Activated CD4-positive, alpha-beta T cell treated with anti-CD3 and anti-CD28 coated beads for 24 hours (primary cell): ENCODE data around the gene ANK3.

Experiments used
- DNase-seq, 2 donors: peaks; one replicate each; pipeline ENCODE4 v3.0.0-alpha.2; 2020; ENCODE audit warnings: low read depth in 2 of 2

ANK3 gene

GRCh38 chr10:60224066-60224705 lies 165.5 kb downstream of the ANK3 start:
- no peak for DNase-seq

DNA sequence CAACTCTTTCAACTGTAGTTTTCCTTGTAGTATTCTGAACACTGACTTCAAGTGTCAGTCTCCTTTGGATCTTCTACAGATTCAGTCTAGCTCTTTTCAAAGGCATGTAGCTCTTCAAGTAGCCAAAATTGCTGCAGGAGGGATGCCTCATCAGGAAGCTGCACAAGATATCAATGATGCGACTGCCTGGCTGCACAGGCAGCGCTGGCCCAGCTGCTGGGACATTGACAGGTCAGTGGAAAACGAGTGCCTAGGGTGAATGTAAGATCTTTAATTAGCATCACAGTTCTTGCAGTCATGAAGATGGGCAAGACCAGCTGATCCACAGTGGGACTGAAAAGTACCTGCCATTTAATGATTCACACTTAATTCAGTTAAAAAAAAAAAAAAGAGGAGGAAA lies 167.6 kb downstream of the ANK3 start:
- no peak for DNase-seq

DNA sequence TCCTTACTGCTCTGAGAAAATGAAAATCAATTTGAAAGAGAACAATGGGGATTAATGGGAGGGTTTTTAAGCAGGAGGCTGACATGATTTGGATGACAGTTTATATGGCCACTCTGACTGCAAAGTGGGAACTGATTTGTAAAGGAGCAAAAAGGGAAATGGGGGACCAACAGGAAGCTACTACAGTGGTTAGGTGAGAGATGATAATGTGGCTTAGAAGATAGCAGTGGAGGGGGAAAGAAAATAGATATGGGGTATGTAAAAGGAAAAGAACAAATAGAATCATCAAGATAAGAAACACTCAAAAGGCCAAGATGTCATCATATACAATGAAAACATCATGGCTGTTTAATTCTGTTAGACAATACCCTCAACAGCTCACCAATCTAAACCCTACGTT lies 177.5 kb downstream of the ANK3 start:
- no peak for DNase-seq

DNA sequence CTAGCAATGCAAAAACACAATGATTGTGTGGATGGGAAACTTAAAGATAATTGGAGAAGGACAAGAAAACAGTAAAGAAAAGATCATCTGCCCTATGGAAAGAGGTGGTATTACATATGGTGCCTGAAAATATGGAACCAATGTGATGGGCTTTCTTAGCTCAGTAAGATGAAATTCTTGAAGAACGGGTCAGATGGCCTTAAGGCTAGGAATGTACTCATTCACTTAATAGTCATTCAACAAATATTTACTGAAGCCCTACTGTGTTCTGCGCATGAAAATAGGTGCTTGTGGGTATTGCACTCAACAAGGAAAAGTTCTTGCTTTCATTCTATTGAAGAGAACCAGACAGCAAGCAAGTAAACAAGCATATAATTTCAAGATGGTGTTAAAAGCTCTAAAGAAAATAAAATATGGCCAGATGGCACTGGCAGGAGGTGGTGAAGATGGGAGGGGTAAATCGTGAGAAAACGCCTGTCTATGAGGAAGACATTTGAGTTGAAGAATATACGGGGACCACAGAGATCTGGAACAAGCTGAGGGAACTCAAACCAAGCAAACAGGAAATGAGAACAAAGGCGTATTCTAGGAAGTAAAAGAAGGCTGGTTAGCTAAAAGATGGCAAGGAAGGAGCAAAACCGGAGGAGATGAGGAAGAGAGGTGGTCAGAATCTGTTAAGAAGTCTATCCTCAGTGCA lies 179.7 kb downstream of the ANK3 start:
- no peak for DNase-seq

- DNase-seq: no peak
These were observed 180.9 kb downstream of the ANK3 start for GRCh38 chr10:60208676-60209269.

GRCh38 chr10:60207894-60208293 lies 181.8 kb downstream of the ANK3 start:
- no peak for DNase-seq

DNA sequence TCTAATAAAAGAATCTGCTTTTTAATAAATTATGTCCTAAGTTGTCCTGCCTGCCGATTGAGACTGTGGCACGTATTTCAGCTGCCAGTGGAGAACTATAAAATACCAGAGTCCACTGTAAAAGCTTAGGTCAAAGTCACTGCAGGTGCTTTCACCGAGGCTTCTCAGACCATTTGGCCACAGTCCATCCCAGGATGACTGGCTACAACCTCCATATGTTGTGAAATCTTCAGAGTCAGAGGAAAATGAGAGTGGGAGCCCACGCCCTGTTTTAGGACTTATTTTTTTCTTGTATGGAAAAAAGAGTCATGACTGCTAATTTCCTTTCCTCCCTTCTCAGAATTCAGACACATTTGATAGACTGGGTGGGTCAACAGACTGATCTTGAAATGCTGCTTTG lies 182.9 kb downstream of the ANK3 start:
- no peak for DNase-seq

DNA sequence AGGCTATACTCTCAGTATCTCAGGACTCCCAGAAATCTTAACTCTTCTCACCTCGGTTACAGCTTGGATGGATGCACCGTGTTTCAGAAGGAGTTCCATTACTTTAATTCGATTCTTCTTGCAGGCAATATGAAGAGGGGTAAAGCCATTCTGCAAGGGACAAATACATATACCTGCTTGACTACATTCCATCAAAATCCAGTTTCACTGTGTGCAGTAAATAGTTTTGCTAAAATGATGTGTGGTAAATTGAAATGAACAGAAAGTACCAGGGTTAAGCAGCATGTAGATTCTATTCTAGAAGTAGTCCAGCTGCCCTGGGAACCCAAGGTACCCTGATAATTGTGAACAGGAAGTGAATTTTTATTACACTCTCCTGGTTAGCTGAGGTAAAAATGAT lies 183.9 kb downstream of the ANK3 start:
- no peak for DNase-seq

GRCh38 chr10:60203993-60204618 lies 185.6 kb downstream of the ANK3 start:
- DNase-seq: no peak

- no peak for DNase-seq
These were observed 189.0 kb downstream of the ANK3 start for GRCh38 chr10:60200682-60201053.

DNA sequence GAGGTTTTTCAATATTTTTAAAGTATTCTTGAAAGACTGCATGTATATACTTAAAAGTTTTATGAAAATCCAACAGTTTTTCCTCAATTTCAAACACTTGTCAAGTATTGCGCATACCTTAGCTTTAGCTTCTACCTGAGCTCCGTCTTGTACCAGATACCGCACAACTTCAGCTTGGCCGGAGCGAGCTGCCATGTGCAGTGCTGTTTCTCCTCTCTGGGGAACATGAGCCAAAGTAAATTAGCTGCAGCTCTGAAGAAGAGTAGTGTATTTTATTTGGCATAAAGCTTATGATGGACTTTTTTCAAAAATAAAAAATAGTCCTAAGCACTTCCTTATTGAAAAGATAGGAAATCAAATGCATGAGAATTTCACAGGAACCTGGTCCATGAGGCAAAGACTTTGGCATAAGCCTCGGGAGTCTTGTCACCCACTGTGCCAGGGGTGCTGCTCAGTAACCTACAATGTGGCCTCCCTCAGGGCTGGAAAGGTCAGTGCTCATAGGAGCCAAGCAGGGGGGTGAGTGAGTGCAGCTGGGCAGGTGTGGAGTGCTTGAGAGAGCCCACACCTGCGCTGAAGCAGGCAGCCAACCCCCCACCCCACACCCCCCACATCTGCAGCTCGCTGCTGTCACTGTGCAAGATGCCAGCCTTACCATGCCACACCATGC lies 189.5 kb downstream of the ANK3 start:
- DNase-seq: no peak

GRCh38 chr10:60197206-60197605 lies 192.5 kb downstream of the ANK3 start:
- DNase-seq: no peak

- DNase-seq: no peak
These were observed 195.3 kb downstream of the ANK3 start for GRCh38 chr10:60194421-60194820.

DNA sequence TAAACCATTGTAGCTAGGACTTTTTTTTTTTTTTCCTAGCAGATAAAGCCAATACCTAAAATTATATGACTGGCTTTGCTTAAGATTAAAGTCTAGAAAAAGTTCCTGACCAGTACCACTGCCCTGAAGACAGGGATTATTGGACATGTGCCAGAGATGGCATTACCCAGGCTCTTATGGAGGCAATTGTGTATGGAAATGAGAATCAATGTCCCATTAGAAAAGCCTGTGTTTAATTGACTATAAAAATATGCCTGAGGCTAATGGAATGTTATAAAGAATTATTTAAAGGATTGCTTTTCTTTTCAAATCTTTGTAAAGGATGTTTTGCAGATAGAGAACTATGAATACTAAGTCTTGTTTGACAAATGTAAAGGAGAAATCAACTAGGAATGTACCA lies 196.7 kb downstream of the ANK3 start:
- DNase-seq: no peak

DNA sequence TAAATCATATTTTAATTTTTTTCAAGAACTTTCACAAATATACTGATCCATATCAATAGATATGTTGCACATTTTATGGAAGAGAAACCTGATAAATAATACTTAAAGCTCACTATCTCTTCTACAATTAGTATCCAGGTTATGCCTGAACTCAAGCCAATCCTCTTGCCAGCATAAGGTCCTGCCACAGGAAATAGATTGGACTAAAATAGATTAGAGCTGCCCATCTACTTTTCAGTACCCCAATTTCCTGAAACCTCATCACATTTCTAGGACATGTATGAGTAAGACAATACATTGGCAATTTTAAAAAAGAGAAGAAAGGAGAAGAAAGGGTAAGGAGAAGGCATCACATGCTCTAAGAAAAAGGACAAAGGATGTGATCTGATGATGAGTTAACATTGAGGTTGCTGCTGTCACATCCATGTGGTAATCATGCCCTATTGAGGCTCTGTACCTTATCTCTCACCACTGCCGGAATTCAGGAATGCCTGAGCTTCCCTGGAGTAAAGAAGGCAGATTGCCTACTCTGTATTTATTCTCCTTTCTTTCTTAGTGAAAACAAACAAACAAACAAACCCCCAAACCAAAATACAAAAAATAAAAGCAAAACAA lies 199.7 kb downstream of the ANK3 start:
- no peak for DNase-seq

GRCh38 chr10:60188548-60188947 lies 201.1 kb downstream of the ANK3 start:
- DNase-seq: no peak

- no peak for DNase-seq
These were observed 202.0 kb downstream of the ANK3 start for GRCh38 chr10:60187691-60188090.

DNA sequence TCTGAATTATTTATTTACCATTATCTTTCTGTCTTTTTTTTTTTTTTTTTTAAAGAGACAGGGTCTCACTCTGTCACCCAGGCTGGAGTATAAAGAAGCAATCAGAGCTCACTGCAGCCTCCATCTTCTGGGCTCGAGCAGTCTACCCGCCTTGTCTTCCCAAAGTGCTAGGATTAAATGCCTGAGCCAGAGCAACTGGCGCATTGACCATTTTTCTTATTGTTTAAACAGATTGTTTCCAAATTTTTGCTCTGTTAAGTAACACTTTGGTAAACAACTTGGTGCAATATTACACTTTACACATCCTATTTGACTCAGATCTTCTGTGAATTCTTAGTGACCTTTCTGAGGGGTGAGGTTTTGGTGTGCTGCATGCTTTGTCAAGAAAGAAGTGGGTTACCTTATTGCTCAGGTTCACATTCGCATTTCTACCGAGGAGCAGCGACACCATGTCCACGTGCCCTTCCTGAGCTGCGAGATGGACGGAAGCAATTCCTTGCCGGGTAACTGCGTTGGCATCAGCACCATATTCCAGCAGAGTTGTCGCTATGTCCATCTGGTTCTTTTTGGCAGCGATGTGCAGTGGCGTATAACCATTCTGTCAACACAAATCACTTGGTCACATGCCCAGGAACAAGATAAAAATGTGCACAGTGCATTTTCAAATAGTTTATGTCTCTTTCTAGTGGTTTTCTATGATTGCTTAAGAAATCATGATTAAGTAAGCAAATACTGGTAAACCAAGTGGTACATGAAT lies 203.2 kb downstream of the ANK3 start:
- DNase-seq: no peak

GRCh38 chr10:60185421-60185820 lies 204.3 kb downstream of the ANK3 start:
- no peak for DNase-seq

- DNase-seq: no peak
These were observed 207.0 kb downstream of the ANK3 start for GRCh38 chr10:60182691-60183090.

- DNase-seq: no peak
These were observed 212.8 kb downstream of the ANK3 start for GRCh38 chr10:60176925-60177324.
